ENCODE results near the gene PIM2.

Gene PIM2

DNA sequence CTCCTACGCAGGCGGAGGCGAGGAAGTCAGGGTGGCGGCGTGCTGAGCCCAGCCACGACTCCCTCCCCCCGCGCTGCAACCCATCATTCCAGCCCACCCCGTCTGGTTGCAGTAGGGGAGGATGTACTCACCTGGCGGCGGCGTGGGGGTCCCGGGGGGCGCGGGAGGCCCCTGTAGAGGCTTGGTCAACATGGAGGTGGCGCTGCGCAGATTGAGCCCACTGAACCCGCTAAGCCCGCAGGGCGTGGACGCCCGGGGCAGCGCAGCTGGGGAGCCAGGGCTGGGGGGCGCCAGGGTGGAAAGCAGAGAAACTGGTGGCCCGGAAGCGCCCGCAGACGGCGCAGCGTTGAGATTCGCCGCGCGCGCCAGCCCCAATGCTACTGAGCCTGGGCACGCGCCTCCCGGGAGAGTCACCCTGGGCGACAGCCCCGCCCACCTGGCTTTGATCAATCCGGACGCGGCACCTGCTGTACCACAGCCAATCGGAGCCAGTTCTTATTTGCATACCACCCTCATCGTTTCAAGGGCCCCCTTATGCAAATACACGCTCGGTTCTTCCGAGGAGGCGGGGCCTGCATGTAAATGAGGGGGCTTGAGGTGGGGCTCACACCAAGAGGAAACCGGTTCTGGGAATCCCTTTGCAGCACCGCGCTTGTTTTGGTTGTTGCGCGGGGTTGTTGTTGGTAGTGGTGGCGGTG is at the start of gene PIM2:
Gene PIM2 (minus strand): TSS at position 382 of the 698 bp plus-strand sequence. CDS start 190 bp downstream, at position 192.
- DNase-seq (ENCODE audit: low read depth) = peak; percentile 85

DNA sequence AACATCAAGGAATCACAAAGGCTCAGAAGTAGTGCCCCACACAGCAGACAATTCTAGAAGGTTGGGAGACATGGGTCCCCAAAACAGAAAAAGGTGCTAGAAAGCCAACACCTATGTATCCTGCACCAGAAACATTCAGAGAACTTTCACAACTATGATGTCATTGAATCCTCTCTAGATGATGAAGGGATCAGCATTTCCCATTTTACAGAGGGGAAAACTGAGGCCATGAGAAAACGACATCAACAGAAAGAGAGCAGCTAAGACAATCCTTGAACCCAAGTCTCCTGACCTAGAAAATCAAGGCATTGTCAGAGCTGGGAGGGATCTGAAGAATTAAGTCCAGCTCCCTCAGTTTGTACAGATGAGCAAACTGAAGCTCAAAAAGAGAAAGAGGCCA is 49.6 kb upstream of the PIM2 start:
- no peak for DNase-seq (ENCODE audit: low read depth)

DNA sequence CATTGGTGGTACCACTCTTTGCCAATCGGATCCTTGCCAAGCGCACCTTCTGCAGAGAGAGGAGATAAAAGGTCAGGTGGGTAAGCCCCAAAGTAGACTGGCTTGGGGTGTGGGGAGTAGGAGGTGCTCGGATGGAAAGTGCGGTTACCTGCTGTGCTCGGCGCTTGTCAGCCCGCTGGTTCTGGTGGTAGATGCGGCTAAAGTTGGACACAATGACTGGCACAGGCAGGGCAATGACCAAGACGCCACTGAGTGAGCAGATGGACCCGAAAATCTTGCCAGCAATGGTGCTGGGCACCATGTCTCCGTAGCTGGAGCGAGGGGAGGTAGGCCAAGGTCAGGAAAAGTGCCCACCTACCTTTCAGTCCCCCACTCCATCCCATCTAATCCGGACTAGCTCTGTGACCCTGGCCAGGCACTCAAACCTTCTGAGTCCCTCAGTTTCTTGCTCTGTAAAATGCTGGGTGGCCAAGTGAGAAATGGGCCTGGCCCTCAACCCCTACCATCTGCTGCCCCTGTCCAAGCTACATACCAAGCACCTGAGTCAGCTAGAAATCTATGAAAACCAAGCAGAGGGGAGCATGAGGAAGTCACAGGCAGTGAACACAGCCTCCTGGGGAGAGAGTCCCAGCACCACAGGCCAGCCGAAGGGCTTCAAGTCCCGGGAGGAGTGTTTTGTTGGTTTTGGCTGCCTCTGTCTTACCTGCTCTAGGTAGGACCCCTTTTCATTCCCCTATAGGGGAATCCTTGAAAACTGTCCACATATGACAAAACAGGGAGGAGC is 48.2 kb upstream of the PIM2 start:
- DNase-seq (ENCODE audit: low read depth) = no peak

DNA sequence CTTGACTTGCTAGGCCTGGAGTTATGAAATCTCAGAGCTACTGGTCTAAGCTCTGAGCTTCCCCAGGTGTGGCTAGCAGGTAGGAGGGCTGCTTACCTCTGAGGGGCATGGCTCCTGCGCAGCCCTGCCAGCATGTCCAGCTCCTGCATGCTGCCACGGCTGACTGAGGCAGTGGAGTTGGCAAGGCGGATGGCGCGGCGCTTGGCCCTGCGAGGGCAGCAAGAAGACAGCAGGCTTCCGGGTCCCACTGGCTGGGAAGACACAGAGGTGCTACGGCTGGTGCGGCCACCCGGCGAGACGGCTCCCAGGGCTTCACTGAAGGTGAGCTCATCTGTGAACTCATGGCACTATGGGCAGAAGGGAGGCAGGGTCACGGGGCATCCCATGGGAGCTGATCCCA is 47.1 kb upstream of the PIM2 start:
- DNase-seq (ENCODE audit: low read depth) = no peak

DNA sequence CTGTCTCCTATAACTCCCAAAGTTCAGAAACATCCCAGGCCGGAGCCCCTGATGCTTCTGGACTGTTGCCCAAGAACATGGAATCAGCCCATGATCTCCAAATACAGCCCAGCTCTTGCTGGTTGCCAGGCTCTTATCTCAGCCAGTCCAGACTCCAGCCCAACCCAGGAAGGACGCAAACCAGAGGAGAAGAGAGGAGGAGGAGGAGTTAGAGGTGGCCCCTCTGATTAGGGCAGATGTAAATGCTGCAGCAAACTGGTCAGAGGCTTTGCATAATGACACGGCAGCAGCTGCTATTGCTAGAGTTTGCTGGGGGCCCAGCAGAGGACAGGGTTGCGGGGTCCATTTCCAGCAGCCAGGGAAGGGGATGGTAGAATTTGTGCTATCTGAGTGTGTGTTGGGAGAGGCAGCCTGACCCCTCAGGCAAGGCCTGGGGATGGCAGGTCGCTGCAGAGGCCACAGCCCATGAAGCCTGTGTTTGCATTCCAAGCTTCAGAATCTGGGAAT is 42.8 kb upstream of the PIM2 start:
- no peak for DNase-seq (ENCODE audit: low read depth)

DNA sequence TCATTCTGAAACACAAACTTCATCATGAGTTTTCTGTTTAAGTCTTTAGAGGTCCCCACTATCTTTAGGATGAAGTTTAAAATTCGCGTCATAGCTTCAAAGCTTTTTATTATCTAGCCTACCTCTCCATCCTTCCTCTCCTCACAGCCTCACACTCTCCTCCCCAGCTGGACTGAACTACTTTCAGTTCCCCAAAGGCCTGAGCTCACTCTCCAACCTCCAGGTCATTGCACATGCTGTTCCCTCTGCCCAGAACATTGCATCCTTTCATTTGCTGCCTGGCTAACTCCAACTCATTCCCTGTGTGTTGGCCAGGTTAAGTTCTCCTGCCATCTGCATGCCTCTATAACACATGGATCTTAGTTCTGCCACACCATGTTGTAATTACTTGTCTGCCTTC is 41.5 kb upstream of the PIM2 start:
- DNase-seq (ENCODE audit: low read depth) = no peak

DNA sequence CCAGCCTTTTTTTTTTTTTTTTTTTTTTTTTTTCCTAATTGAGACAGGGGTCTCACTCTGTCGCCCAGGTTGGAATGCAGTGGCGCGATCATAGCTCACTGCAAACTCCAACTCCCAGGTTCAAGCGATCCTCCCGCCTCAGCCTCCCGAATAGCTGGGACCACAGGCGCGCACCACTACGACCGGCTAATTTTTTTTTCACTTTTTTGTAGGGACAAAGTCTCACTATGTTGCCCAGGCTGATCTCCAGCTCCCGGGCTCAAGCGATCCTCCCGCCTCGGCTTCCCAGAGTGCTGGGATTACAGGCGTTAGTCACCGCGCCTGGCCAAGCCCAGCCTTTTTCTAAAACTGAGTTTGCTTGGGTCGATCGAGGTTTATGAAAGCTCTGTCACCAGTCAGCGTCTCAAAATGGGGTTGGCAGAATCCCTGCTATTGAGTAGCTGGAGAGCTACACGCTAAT is 39.8 kb upstream of the PIM2 start:
- DNase-seq (ENCODE audit: low read depth) = no peak

DNA sequence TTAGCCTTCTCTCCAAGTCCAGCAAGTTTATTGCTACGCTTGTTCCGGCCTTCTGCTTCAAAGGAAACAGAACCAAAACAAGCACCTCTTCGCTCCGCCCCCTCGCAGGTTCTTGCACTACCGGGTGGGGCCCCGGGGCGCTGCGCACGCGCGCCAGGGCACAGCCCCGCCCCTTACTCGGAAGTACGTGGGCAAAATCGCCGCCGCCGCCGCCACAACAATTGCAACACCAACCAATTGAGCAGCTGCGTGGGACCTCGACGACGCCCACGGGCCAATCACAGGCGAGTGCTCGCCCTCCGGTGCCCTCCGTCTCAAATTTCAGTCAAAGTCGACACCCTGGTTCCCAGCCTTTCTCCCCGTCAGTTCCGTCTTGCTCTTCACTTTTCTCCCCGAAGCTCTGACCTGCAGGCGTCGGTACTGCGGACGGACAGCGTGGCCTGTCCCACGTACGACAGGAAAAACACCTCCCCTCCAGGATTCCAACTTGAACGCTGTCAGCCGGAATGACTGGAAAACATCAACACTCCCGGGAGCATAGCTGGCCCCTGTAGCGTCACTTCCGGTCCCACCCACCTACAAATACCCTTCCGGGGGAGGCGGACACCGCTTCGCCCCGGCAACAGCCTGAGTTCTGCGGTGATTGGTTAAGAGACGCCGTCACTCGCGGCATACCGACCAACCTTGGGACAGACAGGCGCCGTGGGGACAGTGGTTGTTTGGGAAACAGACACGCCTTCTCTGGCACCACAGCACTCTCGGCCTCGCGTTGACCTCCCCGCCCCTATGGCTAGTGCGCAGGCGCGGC is 39.2 kb upstream of the PIM2 start:
- DNase-seq (ENCODE audit: low read depth) = peak; percentile 86

DNA sequence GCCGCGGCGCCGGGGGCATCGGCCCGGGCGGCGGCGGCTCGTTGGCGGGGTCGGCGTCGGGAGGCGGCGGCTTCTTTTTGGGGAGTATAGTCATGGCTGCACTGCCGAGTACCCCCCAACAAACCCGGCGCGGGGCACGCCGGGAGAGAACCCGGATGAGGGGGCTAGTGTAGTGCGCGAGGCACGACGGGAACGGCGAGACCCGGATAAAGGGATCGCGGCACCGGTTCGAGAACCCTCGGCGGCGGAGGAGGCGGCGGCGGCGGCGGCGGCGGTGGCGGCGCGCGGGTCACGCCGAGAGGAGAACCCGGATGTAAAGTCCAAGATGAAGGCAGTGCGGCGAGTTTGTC is 38.6 kb upstream of the PIM2 start, which contains the start of gene OTUD5:
Gene OTUD5 (minus strand): TSS at position 131 of the 350 bp plus-strand sequence. CDS start 37 bp downstream, at position 94.
- DNase-seq (ENCODE audit: low read depth) = peak; percentile 63

DNA sequence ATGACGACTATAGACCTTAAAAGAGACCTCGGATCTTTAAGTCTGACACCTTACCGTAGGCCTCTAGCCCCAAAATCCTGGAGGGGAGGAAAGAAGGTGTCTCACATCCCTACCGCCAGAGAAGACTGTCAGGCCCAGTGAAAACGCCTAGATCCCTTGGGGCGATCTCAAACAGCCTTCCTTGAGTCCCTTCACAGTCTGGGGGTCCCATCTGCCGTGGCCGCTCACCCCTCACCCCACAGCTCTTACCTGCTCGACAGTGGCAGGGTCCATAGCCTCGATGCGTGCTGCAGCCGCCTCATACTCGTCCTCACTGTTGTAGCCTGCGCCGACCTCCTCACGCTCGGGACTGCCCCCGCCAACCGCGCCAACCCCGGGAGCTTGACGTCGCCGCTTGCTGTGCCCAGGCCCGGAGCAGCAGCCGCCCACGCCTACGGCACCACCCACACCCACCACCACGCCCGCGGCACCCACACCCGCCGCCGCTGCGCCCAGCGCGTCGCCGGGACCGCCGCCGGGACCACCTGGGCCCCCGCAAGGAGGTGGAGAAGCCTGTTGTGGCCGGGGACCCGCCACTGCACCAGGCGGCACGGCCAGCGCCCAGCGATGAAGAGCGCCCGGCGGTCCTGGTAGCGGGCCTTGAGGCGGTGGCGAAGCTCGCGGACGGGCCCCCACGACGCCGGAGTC is 38.0 kb upstream of the PIM2 start:
- DNase-seq (ENCODE audit: low read depth) = peak; percentile 45

DNA sequence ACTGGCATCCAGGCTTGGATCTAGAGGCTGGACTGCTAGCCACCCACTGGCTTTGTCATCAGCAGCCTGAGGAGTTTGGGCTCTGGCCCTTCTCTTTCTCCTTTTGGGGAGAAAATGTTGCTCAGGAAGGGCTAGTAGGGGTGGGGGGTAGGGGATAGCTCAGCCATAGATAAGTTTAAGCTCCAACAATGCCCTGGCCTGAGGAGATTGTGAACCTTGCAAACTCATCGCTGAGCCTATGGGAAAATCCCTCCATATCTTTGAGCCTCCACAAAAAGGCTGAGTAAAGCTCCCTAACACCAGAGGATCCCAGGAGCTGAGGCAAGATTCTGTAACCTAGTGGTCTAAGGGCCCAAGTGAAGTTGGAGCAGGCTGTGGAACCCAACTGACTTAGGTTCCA is 29.8 kb upstream of the PIM2 start:
- DNase-seq (ENCODE audit: low read depth) = no peak

DNA sequence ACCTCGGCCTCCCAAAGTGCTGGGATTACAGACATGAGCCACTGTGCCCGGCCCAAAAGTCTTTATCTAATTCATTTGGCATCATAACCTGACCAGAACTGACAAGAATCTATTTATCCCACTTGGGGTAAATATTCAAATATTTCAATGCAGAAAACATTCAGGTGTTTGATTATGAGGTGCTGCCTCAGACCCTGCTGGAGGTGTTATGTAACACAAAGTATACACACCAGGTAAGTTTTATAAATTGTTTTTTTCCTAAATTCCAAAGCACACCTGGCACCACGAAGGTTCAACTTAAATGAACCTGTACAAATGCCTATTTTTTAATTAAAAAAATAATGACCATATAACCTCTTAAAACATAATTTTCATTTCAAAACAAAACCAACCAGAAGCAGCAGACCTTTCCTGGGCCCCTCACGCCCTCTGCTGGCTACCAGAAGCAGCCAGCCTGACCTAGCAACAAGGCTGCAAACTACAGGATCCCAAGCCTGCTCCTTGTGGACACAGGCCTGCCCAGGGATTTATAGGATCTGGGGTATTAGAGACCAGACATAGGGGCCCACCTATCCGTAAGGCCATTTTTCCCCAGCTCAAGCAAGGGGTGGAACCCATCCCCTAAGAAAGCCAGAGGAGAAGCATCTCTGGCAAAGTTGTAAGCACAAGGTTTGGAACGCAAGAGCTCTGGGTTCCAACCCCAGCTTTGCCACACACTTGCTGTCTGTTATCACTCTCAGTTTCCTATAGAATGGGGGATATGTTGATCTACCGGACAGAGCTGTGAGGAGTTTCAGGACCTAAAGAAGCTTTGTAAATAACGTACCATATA is 26.9 kb upstream of the PIM2 start:
- DNase-seq (ENCODE audit: low read depth) = peak; percentile 28

DNA sequence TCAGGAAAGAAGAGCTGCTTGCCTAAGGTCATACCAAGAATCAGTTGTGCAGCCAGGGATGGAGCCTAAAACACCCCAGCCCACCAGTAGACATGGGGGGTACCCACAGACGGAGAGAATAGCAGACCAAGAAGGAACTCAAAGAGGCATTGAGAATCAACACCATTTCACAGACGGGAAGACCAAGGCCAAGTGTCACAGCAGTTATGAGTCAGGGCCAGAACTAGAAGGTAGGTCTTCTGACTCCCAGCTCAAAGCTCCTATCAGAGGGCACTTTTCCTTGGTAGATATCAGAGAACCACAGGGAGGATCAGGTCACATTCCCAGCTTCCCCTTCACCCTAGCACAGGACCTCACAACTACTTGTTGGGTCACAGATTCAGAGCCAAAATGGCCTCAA is 24.1 kb upstream of the PIM2 start:
- DNase-seq (ENCODE audit: low read depth) = no peak

DNA sequence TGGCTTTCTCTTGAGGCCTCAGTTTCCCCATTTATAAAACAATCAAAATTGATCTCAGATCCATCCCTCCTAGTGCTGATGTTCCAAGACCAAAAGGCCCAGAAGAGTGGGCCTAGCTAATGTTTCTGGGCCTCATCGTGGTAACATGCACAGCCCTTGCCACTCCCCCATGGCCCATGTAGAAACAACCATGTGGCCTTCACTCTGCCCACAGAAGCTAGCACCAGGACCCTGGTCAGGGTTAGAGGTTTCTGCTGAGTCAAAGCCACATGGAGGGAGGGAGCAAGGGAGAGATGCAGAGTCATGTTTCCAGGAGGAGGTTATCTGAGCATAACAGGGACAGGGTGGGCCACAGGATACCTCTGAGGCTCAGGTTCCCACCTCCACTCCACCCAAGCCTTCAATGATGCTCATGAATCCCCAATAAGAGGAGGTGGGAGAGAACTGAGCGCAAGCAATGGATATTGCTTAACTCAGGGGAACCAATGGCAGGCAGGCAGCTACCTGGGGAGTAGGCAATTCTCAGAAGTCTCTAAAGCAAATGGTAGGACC is 21.7 kb upstream of the PIM2 start:
- no peak for DNase-seq (ENCODE audit: low read depth)

DNA sequence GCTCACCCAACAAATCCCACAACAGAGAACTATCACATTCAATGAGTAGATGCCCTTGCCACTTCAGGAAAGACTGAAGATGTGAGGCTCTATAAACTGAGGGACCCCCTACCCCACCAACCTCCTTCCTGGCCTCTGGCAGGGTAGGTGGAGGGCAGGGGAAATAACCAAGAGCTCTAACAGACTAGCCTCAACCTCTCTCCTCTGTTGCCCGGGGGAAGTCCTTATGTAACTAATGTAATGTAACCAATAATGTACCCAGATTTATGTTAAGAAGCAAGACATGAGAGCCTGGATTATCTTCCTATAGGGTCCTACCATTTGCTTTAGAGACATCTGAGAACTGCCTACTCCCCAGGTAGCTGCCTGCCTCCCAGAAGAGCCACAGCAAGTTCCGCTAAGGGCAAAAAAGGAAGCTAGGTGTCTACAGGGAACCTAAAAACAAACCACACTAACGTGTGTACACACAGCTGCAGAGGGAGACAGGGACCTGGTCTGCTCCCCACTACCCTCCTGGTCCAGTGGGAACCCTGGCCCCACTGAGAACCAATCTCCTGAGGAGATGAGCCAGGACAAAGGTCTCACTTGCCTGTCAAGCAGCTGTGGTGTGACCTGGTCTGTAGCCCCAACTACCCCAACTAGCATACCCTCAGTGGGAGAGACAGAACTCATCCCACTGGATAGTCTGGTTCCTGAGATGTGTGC is 20.9 kb upstream of the PIM2 start:
- DNase-seq (ENCODE audit: low read depth) = no peak

DNA sequence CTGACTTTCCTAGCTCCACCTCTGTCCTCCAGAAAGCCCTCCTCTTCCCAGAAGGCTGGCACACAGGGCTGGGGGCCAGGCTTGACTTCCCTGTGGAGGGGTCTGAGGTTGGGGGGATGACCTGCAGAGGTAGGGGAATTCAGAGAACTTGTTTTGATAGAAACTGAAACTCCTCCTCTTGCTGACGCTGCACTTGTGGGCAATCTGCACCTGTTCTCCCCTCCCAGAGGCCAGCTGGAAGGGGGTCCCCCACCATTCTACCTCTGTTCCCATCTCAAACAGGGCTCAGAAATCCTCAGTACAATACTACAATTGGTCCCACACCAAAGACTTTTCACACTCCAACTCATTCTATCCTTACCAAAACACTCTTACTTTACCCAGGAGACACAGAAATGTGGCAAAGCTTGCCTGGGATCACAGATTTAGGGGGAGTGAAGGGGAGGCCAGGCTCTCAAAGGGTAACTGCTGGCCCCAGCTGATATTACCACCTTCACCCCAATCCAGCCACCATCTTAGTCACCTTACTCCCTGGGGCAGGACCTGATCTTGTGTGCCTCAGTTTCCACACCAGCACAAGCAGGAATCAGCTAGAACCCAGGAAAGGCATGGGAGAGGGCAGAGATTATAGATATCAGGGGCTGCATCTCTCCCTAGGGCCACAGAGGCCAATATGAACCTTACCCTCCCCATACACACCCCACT is 20.0 kb upstream of the PIM2 start:
- DNase-seq (ENCODE audit: low read depth) = peak; percentile 70

DNA sequence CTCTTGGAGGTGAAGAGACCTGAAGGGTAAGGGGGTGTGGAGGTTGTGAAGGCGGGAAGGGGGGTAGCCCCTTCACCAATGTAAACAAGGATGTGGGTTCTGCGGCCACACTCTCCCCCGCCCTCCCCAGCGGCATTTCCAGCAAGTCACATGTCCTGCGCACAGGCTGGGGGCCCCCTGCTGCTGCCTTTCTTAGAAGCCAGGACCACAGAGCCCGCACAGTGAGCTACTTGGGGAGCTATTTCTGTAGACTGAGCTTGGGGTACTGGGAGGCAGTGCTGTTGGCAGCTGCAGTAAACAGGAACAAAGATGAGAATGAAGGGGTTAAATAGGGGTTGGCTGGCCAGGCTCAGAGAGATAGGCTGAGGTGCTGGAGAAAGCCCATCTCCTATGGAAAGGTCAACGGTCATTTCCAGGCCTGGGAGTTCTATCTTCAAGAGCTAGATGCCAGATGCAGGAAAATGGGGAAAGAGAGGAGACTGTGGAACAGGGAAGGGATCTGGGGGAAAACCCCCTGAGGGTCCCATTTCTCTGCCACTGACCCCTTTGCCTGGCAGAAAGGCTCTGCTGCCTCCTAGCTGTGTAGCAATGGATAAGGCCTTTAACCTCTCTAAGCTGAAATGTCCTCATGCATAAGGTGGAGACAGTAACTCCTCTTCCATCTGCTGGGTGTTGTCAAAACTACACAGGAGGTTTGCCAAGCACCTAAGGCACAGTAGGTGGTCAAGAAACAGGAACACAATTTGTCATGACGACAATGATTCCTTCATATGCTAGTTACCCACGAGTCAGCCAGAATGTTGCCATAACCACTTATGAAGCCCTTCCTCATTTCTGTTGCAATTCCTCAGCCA is 18.5 kb upstream of the PIM2 start:
- DNase-seq (ENCODE audit: low read depth) = peak; percentile 88

DNA sequence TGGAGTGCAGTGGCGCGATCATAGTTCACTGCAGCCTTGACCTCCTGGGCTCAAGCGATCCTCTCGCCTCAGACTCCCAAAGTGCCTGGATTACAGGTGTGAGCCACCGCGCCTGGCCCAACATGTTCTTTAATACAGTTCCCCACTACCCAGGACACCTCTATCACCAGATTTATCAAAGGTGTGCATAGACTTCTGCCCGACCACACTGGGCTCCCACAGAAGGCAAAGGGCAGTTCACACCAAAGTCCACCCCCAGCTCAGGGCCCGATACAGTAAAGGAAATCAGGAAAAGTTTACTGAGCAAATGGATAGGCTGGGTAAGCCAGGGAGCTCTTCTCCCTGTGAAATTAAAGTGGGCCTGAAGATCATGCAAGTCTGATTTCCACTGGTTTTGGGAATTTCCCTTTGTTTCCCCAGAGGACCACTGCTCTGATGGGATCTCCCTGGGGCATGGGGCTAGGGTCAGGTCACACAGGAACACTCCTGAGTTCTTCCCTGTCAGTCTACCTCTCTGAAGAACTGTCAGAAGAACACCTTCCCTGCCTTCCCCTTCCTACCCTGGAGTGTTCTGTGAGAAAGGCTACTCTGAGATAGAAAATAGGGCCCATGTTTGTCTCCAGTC is 17.7 kb upstream of the PIM2 start:
- no peak for DNase-seq (ENCODE audit: low read depth)

Measured in activated T-helper 9 cell treated with anti-CD3 and anti-CD28 coated beads, Interleukin-2, amount 50 U/mL, for 16 hours (primary cell).